HG02885 (cell line): ENCODE data around the gene AHRR.
"Not testable (repeated sequence)": the region's sequence is repeated elsewhere in the genome, so short reads cannot be mapped to it uniquely, and the experiment has no call there.

Source experiments
- ATAC-seq: cut with Tn5 transposase; IDR thresholded peaks from one replicate; pipeline ENCODE4 v1.9.1; 2021; ENCODE audit warnings: mild to moderate bottlenecking; ENCODE audit not compliant: unreplicated experiment, poor library complexity

AHRR gene

GRCh38 chr5:321230-321725 lies at the start of gene AHRR:
Gene AHRR (plus strand): TSS chr5:321714. CDS start chr5:343903, 22,189 bp downstream.
- ATAC-seq: peak; percentile 51

GRCh38 chr5:271828-272167 lies 49.7 kb upstream of the AHRR start:
- ATAC-seq: not testable (repeated sequence)

GRCh38 chr5:273091-273490 lies 48.4 kb upstream of the AHRR start:
- ATAC-seq: not testable (repeated sequence)

GRCh38 chr5:273491-273890 lies 48.0 kb upstream of the AHRR start:
- ATAC-seq: not testable (repeated sequence)

- not testable (repeated sequence) for ATAC-seq
These were observed 47.2 kb upstream of the AHRR start for GRCh38 chr5:274346-274745.

- ATAC-seq: no peak
These were observed 42.9 kb upstream of the AHRR start for GRCh38 chr5:278646-279045.

GRCh38 chr5:279051-279665 lies 42.4 kb upstream of the AHRR start:
- not testable (repeated sequence) for ATAC-seq

GRCh38 chr5:285991-286557 lies 35.4 kb upstream of the AHRR start:
- ATAC-seq: no peak

GRCh38 chr5:290200-290599 lies 31.3 kb upstream of the AHRR start:
- not testable (repeated sequence) for ATAC-seq

GRCh38 chr5:291345-291744 lies 30.2 kb upstream of the AHRR start:
- not testable (repeated sequence) for ATAC-seq

- ATAC-seq: not testable (repeated sequence)
These were observed 26.7 kb upstream of the AHRR start for GRCh38 chr5:294788-295187.

- ATAC-seq: not testable (repeated sequence)
These were observed 25.3 kb upstream of the AHRR start for GRCh38 chr5:296207-296606.

- ATAC-seq: not testable (repeated sequence)
These were observed 24.6 kb upstream of the AHRR start for GRCh38 chr5:296954-297353.

- ATAC-seq: not testable (repeated sequence)
These were observed 24.1 kb upstream of the AHRR start for GRCh38 chr5:297448-297847.

GRCh38 chr5:297991-298736 lies 23.4 kb upstream of the AHRR start:
- ATAC-seq: not testable (repeated sequence)

- ATAC-seq: no peak
These were observed 22.8 kb upstream of the AHRR start for GRCh38 chr5:298737-299125.

GRCh38 chr5:299921-300320 lies 21.6 kb upstream of the AHRR start:
- not testable (repeated sequence) for ATAC-seq

- ATAC-seq: not testable (repeated sequence)
These were observed 20.7 kb upstream of the AHRR start for GRCh38 chr5:300691-301435.

GRCh38 chr5:302416-302815 lies 19.1 kb upstream of the AHRR start:
- not testable (repeated sequence) for ATAC-seq

GRCh38 chr5:302966-303365 lies 18.5 kb upstream of the AHRR start:
- no peak for ATAC-seq

GRCh38 chr5:303741-304140 lies 17.8 kb upstream of the AHRR start:
- ATAC-seq: not testable (repeated sequence)
